ENCODE measurements around the gene GOLGA6D.
"Not testable (repeated sequence)": the region's sequence is repeated elsewhere in the genome, so short reads cannot be mapped to it uniquely, and the experiment has no call there.

Gene GOLGA6D

GRCh38 chr15:75278497-75278896 lies 4.1 kb upstream of the GOLGA6D start:
- DNase-seq (ENCODE audit: low spot score): not testable (repeated sequence)

GRCh38 chr15:75284152-75284551 lies 1.5 kb downstream of the GOLGA6D start:
- DNase-seq (ENCODE audit: low spot score): not testable (repeated sequence)

- DNase-seq (ENCODE audit: low spot score): not testable (repeated sequence)
Measured at GRCh38 chr15:75293660-75294059, 11.0 kb downstream of the GOLGA6D start.

GRCh38 chr15:75298541-75299310 lies 16.1 kb downstream of the GOLGA6D start:
- not testable (repeated sequence) for DNase-seq (ENCODE audit: low spot score)

GRCh38 chr15:75299311-75299688 lies 16.7 kb downstream of the GOLGA6D start:
- not testable (repeated sequence) for DNase-seq (ENCODE audit: low spot score)

GRCh38 chr15:75300026-75300425 lies 17.4 kb downstream of the GOLGA6D start:
- DNase-seq (ENCODE audit: low spot score): not testable (repeated sequence)

- no peak for DNase-seq (ENCODE audit: low spot score)
Measured at GRCh38 chr15:75302318-75302717, 19.7 kb downstream of the GOLGA6D start.

- DNase-seq (ENCODE audit: low spot score): not testable (repeated sequence)
Measured at GRCh38 chr15:75302753-75303152, 20.1 kb downstream of the GOLGA6D start.

GRCh38 chr15:75306188-75306587 lies 23.6 kb downstream of the GOLGA6D start:
- DNase-seq (ENCODE audit: low spot score): no peak

GRCh38 chr15:75307778-75308390 lies 25.2 kb downstream of the GOLGA6D start:
- peak; percentile 21 for DNase-seq (ENCODE audit: low spot score)

GRCh38 chr15:75309711-75310110 lies 27.1 kb downstream of the GOLGA6D start:
- DNase-seq (ENCODE audit: low spot score): no peak

GRCh38 chr15:75312548-75312947 lies 29.9 kb downstream of the GOLGA6D start:
- peak; percentile 30 for DNase-seq (ENCODE audit: low spot score)

- no peak for DNase-seq (ENCODE audit: low spot score)
Measured at GRCh38 chr15:75313116-75313845, 30.6 kb downstream of the GOLGA6D start.

- no peak for DNase-seq (ENCODE audit: low spot score)
Measured at GRCh38 chr15:75314552-75315290, 32.1 kb downstream of the GOLGA6D start.

- not testable (repeated sequence) for DNase-seq (ENCODE audit: low spot score)
Measured at GRCh38 chr15:75319231-75319897, 36.7 kb downstream of the GOLGA6D start.

GRCh38 chr15:75321711-75322110 lies 39.1 kb downstream of the GOLGA6D start:
- no peak for DNase-seq (ENCODE audit: low spot score)

- no peak for DNase-seq (ENCODE audit: low spot score)
Measured at GRCh38 chr15:75325922-75326321, 43.3 kb downstream of the GOLGA6D start.

GRCh38 chr15:75327005-75327404 lies 44.4 kb downstream of the GOLGA6D start:
- no peak for DNase-seq (ENCODE audit: low spot score)

- DNase-seq (ENCODE audit: low spot score): no peak
Measured at GRCh38 chr15:75327491-75327890, 44.9 kb downstream of the GOLGA6D start.

GRCh38 chr15:75328493-75329314 lies 46.1 kb downstream of the GOLGA6D start:
- DNase-seq (ENCODE audit: low spot score): no peak

- DNase-seq (ENCODE audit: low spot score): no peak
Measured at GRCh38 chr15:75329571-75329970, 46.9 kb downstream of the GOLGA6D start.

Measured in AG08396 (cell line).